ENCODE data around the gene NCAM2.

The NCAM2 gene

GRCh38 chr21:21179619-21180298, 181.6 kb downstream of the NCAM2 start:
- DNase-seq = no peak

DNA sequence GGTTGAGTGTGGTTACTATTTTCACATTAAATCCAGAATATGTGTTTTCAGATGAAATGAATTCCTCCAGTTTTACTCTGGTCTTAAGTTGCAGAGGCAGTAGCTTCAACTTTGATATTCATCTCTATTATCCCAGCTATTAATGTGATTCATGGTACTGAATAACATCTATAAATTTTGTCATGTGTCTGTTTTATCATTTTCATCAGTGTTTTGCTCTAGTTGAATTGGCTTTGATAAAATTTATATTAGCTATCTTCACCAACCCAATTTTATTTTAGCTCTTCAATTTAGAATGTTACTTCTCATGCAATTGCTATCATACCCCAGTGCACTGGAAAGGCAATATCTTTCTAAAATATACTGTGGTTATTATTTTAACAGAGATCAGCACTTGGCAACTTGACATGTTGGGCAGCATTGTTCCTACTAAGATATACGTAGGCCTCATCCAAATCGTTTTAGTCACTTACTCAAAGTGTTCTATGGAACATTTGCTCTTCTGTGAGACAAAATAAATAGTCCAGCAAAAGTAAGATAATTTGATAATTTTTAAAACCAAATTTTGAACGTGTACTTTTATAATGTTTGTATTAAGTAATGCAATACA, 184.3 kb downstream of the NCAM2 start:
- no peak for DNase-seq

DNA sequence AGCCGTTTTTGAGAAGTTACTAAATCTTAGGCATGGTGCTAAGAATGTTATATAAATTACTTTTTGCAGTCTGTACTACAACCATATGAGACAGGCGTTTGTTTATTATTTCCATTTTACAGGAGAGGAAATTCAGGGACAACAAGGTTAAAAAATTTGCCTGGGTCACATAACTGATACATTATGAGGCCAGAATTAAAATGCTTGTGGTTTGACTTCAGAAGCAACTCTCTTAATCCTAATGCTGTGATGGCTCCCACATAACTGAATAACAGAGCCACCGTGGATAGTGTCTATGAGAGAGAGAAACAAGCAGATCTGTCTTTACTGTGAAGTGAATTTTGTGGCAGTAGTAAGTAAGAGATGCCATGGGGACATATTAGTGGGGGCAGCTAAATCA, 184.9 kb downstream of the NCAM2 start:
- DNase-seq = no peak

DNA sequence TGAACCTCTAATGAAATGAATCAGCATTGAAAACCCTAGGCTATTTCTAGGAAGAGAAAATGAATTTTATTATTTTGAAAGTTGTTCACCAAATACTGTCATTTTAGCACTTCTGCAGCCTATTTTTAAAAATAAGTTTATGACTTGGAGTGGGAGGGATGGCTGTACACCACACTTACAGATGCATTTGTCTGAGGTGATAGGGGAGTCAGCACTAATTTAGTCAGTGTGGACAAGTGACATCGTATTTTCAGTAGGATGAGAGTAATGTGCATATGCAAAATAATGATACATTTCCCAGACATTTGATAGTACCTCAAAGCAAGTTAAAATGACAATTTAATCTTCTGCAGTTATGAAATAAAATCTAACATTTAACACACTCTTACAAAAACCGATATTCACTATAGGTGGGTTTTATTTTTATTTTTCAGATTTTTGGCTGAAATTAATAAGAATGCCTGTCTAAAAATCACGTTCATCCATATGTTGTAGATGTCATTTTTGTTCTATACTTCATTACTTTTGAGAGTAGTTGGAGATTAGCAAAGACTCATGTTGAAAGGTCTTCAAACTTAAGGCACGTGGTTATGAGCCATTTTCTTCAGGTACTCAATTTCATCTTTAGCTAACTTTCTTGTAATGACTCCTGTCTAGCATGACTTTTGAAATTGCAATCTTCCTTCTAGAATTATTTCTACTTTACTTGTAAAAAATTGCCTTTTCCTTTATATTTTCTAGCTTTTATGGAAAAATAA, 186.7 kb downstream of the NCAM2 start:
- DNase-seq = no peak

- DNase-seq = no peak
Observed at GRCh38 chr21:21187579-21187978, 189.4 kb downstream of the NCAM2 start.

- no peak for DNase-seq
Observed at GRCh38 chr21:21188513-21189195, 190.4 kb downstream of the NCAM2 start.

- no peak for DNase-seq
Observed at GRCh38 chr21:21195417-21195943, 197.3 kb downstream of the NCAM2 start.

DNA sequence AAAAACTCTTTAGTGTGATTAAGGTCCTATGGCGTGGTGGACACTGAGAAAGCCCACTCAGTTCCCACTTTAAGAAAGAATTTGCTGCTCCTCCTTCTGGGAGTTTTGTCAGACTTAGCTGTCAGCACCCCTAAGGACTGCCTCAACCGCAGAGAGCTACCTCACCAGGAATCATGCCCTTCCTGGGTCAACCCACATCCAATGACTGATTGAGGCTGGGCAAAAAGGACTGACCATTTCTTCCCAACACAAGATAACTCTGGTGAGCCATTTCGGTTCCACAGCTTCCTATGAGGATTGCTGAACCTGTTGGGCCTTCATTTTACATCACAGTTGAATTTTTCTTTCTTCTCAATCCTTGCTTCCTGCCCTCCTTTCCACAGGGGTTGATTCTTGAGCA, 197.9 kb downstream of the NCAM2 start:
- DNase-seq = no peak

DNA sequence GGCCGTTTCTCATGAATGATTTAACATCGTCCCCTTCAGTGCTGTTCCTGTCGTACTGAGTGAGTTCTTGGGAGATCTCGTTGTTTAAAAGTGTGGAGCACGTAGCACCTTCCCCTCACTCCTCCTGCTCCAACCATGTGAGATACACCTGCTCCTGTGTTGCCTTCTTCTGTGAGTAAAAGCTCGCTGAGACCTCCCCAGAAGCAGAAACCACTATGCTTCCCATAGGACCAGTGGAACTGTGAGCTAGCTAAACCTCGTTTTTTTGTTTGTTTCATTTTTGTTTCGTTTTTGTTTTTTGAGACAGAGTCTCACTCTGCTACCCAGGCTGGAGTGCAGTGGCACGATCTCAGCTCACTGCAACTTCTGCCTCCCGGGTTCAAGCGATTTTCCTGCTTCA, 198.6 kb downstream of the NCAM2 start:
- no peak for DNase-seq

DNA sequence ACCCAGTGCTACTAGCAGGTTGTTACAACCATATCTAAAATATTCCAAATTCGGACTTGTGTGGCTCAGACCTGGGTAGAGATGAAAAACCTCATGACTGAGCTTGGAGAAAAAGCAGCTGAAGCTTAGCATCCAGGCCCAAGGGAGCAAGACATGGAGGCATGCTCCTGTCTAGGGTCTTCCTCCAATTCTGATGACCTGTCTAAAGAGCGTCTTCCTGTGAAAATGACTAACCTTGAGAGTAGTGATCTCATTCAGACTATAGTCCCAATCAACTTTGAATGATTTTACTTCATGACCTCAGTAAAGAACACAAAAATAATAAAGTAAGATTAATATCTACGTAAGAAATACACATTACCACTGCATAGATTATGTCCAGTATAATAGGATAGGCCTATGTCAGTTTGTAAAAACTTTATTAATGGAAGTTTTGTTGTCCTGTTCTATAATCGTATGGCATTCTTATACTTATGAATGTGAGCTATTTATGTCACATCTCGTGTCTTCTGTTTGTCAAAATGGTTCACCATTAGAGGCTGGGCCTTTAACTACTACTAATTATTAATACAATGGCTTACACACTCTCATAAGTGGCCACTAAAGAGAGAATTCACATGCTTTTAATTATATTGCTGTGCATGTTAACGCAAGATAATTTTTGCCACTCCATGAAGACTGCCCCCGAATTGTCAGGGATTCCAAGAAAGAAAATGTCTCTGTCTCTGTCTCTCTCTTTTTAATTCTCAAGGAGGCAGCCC, 201.3 kb downstream of the NCAM2 start:
- no peak for DNase-seq

- DNase-seq = no peak
Observed at GRCh38 chr21:21200103-21200938, 202.1 kb downstream of the NCAM2 start.

DNA sequence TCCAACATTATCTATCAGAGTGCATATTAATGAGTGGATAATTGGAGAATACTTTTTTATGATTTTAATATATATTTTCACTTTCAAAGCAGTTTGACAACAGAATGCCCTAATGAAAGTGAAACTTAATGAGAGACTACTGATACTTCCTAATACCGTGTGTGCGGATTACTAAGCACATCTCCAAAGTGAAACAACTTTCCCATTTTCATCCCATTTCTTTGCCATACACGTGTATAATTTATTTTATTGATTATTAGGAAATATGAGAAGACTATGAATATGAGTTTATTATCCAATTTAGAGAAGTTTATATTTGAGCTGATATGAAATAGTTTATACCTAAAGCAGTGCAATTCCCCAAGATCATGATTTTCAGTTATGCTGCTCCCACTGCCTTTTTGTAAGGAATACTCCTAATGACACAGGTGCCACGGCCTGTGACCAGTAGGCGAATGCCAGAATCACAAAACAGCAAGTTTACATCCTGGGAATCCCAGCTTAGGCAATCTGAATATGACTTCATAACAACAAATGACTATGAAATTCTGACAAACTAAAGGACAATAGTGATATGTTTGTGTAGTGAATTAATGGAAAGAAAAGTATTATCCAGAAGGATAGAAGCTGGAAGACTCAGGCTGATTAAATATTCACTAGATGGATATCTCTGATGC, 202.9 kb downstream of the NCAM2 start:
- DNase-seq = no peak

DNA sequence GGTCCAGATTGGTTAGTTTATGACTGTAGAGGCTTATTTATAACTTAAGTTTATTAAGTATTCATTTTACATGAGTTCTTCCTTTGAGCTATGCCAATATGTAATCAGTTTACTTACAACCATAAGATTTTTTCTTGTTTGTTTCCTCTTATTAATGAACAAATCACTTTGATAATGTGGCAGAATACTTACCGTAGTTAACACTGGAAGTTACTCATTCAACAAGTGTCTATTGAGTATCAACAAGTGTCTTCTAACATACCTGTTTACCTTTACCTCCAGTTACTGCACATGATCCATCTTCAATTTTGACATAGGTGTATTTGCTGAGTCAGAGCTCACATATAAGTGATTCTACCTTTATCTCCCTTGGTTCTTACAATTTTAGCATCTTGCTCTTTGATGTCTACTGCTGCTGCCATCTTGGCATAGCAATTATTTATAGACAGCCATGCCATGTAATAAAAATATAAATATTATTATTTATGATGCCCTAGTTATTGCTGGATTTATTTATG, 205.7 kb downstream of the NCAM2 start:
- DNase-seq = no peak

- DNase-seq = no peak
Observed at GRCh38 chr21:21204366-21204996, 206.3 kb downstream of the NCAM2 start.

DNA sequence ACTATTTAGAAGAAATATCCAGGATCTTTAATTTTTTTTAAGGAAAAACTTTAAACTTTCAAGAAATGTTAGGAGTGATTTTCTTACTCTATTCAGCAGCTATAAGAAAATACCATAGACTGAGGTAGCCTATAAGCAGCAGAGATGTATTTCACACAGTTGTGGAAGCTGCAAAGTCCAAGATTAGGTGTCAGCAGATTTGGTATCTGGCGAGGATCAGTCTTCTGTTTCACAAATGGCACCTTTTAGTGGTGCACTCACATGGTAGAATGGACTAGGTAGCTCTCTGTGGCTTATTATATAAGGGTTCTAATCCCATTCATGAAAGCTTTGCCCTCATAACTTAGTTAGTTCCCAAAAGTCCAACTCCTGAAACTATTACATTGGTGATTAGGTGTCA, 207.4 kb downstream of the NCAM2 start:
- DNase-seq = no peak

- no peak for DNase-seq
Observed at GRCh38 chr21:21210552-21210951, 212.3 kb downstream of the NCAM2 start.

DNA sequence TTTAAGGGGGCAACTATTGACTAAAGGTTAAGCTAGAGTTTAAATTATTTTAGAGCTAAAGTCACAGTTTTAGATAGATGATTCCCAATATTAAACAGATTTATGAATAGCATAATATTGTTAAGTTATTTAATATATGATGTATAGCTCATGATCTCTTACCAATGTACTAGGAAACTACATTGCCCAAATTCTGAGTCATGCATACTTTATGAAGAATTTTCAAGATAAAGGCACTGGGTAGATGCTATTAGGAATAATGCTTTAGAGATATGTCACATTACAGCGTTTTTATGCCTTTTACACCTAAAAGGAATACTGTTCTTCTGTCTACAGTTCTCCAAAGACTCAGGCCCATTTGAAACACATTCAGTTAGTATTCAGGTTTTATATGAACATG, 215.1 kb downstream of the NCAM2 start:
- DNase-seq = no peak

DNA sequence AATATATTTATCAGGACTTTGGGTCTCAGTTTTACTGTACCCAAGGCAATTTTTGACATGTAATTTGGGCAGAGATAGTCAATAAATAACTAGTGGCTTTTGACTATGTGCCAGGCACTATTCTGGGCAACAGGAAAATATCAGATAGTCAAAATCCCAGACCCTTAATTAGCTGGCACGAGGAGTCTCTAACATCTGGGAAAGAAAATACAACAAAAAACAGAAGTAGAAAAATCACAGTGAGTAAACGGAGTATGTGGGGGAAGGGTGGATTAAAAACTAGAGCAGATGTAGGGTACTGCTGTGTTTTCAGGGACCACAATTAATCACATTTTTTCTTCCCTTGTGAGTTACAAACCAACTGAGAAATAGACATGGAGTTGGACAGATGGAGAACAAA, 217.8 kb downstream of the NCAM2 start:
- DNase-seq = no peak

DNA sequence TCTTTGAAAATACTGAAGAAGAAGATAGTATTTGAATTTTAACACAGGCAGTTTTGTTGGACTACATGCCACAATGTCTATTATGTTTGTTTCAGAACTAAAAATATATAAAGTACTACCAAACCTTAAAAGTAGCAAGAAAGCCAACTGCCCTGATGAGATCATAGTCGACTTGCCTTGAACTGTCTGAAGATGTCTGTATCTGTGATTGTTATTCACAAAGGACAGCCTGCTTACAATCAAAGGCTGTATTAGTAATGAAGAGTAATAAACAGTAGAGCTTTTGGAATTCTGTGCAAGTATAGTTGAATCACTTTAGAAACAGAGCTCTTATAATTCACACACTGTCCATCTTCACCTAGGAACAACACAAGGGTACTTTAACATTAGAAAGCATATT, 228.3 kb downstream of the NCAM2 start:
- DNase-seq = no peak

GRCh38 chr21:21230672-21231071, 232.5 kb downstream of the NCAM2 start:
- no peak for DNase-seq
